VCaP (cell line): Measurements from ENCODE around the gene RYR3.

Experiments used
- H3K27ac ChIP-seq: fragments of 450-650 bp; 2 replicates; pipeline ENCODE4 v1.5.1; 2017
- CTCF ChIP-seq: fragments of 450-650 bp; conservative IDR thresholded peaks from 2 replicates; pipeline ENCODE4 v1.5.1; 2017; ENCODE audit warnings: mild to moderate bottlenecking, moderate library complexity

The RYR3 gene

DNA sequence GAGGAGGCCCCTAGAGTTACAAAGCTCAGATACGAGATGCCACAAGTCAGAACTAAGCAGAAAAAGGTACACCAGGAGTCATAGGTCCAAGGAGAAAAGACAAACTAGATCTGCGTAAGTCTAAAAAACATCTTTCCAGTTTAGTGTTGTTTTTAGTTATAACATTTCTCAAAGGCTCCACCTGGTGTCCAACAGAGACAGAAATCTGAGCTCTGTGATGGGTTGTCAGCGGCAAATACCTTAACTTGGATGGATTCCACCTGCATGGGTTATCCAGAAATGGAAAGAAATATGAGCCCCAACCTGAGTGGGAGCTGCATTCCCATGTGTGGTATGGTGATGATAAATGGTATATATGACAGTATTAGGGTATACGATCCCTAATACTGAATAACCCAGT, 418.9 kb downstream of the RYR3 start:
- no peak overlapping the region for H3K27ac ChIP-seq

DNA sequence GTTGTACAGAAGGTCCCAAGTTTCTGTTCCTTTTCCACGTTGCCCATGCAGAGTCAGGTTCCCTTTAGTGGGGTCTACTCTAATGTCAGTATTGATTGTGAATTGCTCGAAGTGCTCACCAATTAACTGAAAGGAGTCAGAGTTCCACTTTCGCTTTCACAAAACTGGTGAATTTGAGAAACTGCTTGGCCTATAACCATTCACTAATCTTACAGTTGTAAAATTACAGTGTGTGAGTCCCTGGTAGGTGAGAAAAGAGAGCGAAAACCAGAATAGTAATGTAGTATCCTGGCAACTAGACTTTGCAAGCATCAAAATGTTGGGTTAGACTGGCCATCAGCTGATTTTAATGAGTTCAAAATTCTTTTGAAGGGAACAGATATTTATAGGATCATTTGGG, 420.0 kb downstream of the RYR3 start:
- H3K27ac ChIP-seq, result no peak overlapping the region
- no peak for TF ChIP-seq CTCF

More for the DNA sequence above, 418.9 kb downstream of the RYR3 start:
- peak; percentile 64 for TF ChIP-seq CTCF

GRCh38 chr15:33735143-33735542, 424.4 kb downstream of the RYR3 start:
- no peak overlapping the region for H3K27ac ChIP-seq
- no peak for TF ChIP-seq CTCF

- no peak overlapping the region for H3K27ac ChIP-seq
- TF ChIP-seq CTCF, result peak; percentile 86
These were observed 425.0 kb downstream of the RYR3 start for GRCh38 chr15:33735637-33736247.

- TF ChIP-seq CTCF, result peak; percentile 86
- H3K27ac ChIP-seq, result no peak overlapping the region
These were observed 427.2 kb downstream of the RYR3 start for GRCh38 chr15:33737687-33738601.

DNA sequence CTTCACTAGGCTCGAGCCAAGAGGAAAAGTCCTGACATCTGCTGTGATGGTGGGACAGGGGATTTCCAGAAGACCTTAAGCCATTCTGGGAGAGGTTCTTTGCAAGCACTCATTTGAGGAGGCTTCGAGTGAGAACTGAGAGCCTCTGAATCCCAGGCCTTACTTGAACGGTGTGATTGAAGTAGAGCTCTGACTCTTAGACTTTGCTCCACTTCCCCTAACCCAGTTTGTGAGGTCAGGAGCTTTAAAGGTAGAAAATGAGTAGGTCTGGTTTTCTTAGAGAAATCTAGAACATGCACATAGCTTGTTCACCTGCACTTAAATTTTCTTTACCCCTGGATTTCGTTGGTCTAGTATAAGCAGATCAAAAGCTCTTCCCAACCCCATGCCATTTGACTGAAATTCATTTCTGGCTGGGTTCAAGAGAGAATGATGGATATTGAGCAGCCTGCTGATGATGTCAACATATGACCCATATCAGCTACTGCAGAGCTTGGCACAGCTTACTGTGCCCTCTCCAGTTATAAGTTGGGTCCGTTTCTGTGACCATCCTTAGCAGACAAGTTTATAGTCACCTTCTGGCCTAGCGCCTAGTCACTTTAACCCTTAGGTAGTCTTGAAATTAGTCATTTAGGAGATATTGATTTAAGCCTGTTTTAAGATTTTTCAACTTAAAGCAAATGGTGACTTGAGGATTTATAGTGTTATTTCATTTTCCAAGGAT, 428.3 kb downstream of the RYR3 start:
- no peak for TF ChIP-seq CTCF

GRCh38 chr15:33742306-33742705, 431.5 kb downstream of the RYR3 start:
- H3K27ac ChIP-seq, result no peak overlapping the region
- TF ChIP-seq CTCF, result no peak

More for the DNA sequence above, 428.3 kb downstream of the RYR3 start:
- no peak overlapping the region for H3K27ac ChIP-seq
